ENCODE results near the gene CDH22.

CDH22 gene

DNA sequence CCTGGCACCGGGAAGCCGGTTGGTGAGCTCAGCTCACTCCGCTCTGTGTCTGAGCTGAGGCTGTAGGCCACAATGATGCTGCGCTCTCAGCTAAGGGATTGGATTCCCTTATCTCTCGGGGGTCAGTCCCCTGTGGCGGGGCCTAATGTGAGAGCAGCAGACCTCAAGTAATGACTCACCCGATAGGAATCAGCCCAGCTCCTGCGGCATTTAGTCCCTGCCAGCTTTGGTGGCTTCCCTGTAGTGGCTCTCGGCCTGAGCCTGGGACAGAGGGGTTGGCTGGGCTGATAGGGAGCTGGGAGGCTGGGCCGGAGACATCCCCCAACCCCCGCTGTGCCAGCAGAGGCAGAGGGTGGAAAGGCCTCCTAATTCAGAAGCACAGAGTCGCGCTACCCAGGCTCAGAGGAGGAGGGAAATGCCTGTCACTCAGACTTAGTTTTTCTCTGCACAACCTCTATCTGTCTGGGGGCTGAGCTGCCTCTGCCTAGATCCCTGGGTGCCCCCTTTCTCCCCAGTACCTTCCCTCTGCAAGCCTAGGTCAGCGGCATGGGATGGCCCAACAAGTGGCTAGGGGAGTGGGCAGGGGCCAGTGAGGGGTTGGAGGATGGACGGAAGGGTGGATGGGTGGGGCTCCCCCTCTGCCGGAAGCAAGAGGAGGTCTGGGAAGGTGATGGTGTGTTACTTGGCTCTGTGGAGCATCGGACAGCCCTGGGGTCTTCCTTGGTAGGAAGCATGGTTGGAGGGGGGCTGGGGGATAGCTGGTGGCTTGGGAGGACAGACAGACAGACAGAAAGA is 92.2 kb downstream of the CDH22 start:
- Mint-ChIP-seq H3K4me1 (no peaks in the 10 kb centered on the region), H3K9me3 (peaks cover 2% of the 10 kb centered on the region), H3K36me3 (no peaks in the 10 kb centered on the region), H3K4me3 (no peak overlapping the region), H3K27ac (no peak overlapping the region), H3K27me3 (peaks cover 24% of the 10 kb centered on the region)
- DNase-seq (ENCODE audit: low spot score in 2 of 2), result no peak
- no peak for ATAC-seq (ENCODE audit: low read depth)

DNA sequence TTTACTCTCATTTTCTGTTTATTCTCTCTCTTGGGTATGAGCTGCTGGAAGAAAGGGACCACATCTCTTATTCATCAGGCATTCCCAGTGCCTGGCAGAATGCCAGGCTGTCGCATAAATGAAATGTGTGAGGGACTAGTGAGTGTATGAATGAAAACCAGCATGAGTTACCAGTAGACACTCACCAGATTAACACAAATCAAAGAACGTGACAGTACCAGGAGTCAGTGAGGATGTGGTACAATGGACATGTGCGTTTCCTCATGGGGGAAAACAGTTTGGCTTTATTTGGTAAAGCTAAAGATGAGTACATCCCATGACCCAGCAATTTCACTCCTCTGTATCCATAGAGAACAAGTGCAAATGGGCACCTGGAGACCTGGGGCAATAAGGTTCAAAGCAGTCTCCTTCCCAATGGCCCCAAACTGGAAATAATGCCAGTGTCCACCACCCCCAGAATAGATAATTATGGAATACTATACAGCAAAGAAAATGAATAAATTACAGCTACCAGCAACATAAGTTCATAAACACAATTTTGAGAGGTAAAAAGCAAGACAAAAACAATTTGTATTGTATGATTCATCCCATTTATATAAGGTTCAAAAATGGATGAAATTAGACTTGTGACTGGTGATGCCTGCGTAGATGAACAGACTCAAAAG is 93.3 kb downstream of the CDH22 start:
- Mint-ChIP-seq H3K9me3 (peaks cover 2% of the 10 kb centered on the region), H3K4me1 (no peaks in the 10 kb centered on the region), H3K27ac (no peak overlapping the region), H3K27me3 (peaks cover 22% of the 10 kb centered on the region), H3K4me3 (no peak overlapping the region), H3K36me3 (no peaks in the 10 kb centered on the region)
- no peak for DNase-seq (ENCODE audit: low spot score in 2 of 2)
- ATAC-seq (ENCODE audit: low read depth), result no peak

DNA sequence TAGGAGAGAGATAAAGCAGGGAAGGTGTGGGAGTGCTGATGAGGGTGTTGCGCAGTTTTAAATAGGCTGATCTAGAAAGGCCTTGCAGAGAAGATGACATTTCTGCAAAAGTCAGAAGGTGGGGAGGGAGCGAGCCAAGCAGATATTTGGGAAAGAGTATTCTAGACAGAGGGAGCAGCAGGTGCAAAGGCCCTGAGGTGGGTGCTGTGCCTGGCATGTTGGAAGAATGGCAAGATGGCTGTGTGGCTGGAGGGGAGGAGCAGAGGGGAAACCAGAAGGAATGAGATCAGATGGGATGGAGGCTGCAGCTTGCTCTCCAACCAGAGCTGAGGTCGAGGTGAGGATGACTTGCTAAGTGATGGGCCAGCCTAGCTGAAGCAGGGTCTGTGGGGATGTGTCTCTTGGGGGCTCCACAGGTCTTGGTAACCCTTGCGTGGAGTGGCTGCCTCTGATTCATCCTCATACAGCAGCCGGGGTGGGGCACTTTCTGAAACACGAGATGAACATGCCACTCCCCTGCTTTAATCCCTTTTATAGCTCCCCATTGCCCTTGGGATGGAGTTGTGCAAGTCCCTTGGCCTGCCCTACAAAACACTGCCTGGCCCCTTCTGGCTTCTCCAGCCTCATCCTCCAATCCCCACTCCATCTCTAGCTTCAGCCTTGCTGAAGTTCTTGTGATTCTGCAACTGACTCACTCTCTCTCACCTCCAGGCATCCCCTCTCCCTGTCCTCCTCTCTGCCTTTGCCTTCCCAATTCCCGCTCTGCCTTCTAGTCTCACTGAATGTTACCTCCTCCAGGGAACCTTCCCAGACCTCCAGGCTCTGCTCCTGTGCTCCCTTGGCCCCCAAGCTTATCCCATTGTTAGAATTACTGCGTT is 94.1 kb downstream of the CDH22 start:
- ATAC-seq (ENCODE audit: low read depth), result no peak
- Mint-ChIP-seq H3K4me1 (no peaks in the 10 kb centered on the region), H3K4me3 (no peak overlapping the region), H3K9me3 (peaks cover 2% of the 10 kb centered on the region), H3K36me3 (no peaks in the 10 kb centered on the region), H3K27ac (no peak overlapping the region), H3K27me3 (peaks cover 25% of the 10 kb centered on the region)
- no peak for DNase-seq (ENCODE audit: low spot score in 2 of 2)

DNA sequence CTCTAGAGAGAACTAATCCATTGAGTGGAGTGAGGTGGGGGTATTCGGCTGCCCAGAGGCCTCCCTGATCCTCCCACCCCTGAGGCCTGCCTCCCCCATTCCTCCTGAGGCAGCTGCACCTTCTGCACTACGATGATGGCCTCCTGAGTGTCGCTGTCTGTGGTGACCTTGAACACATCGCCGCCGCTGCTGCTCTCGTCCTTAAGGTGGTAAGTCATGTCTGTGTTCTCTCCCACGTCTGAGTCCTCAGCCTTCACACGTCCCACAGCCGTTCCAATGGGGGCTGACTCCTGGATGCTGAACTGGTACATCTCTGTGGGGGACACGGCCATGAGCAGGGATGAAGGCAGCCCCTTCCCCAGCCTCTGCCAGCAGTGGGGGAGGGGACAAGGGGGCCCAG is 95.4 kb downstream of the CDH22 start:
- H3K27ac Mint-ChIP-seq, result no peak overlapping the region

DNA sequence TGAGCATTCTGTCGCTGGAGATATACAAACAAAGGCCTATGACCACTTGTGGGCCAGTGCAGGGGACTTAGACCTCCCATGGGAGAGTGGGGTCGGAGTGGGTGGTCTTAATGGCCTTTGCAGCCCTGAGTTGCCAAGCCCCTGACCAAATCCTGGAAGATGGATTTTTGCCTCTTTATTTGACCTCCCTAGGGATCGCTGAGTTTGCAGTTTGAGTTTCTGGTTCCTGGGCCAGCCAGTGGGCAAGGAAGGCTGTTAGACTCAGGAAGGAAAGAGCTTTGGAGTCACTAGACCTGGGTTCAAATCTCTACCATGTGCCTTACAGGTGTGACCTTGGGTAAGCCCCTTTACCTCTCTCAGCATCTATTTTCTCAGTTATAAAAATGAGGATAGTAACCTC is 96.0 kb downstream of the CDH22 start:
- Mint-ChIP-seq H3K4me1 (no peaks in the 10 kb centered on the region), H3K27me3 (peaks cover 33% of the 10 kb centered on the region), H3K4me3 (no peak overlapping the region), H3K36me3 (no peaks in the 10 kb centered on the region), H3K27ac (no peak overlapping the region), H3K9me3 (peaks cover 2% of the 10 kb centered on the region)
- no peak for DNase-seq (ENCODE audit: low spot score in 2 of 2)
- ATAC-seq (ENCODE audit: low read depth), result no peak

More for the DNA sequence above, 95.4 kb downstream of the CDH22 start:
- H3K4me1 Mint-ChIP-seq, result no peaks in the 10 kb centered on the region
- no peak overlapping the region for H3K4me3 Mint-ChIP-seq
- DNase-seq (ENCODE audit: low spot score in 2 of 2) (no peak), ATAC-seq (ENCODE audit: low read depth) (no peak)
- no peaks in the 10 kb centered on the region for H3K36me3 Mint-ChIP-seq
- H3K9me3 Mint-ChIP-seq, result peaks cover 2% of the 10 kb centered on the region
- H3K27me3 Mint-ChIP-seq, result peaks cover 33% of the 10 kb centered on the region

DNA sequence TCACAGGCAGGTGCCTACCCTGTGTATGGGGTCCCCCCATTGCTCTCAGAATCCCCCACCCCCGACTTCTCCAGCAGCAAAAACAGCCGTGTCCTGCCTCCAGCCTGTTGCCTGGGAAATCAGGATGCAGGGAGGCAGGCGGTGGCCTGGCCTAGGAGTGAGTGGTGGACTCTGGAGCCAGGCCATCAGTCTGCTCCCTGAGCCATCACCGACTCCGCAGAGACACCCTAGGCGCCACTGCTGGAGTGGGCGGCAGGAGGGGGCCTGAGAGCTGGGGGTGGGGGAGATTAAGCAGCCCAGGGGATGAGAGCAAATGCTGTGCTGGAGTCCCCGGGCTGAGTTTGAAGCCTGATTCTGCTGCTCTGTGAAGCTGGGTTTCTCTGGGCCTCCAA is 97.0 kb downstream of the CDH22 start:
- Mint-ChIP-seq H3K4me1 (peaks cover 3% of the 10 kb centered on the region), H3K4me3 (no peak overlapping the region), H3K36me3 (no peaks in the 10 kb centered on the region), H3K27me3 (peaks cover 33% of the 10 kb centered on the region), H3K27ac (no peak overlapping the region), H3K9me3 (peaks cover 2% of the 10 kb centered on the region)
- DNase-seq (ENCODE audit: low spot score in 2 of 2), result no peak
- ATAC-seq (ENCODE audit: low read depth), result no peak

DNA sequence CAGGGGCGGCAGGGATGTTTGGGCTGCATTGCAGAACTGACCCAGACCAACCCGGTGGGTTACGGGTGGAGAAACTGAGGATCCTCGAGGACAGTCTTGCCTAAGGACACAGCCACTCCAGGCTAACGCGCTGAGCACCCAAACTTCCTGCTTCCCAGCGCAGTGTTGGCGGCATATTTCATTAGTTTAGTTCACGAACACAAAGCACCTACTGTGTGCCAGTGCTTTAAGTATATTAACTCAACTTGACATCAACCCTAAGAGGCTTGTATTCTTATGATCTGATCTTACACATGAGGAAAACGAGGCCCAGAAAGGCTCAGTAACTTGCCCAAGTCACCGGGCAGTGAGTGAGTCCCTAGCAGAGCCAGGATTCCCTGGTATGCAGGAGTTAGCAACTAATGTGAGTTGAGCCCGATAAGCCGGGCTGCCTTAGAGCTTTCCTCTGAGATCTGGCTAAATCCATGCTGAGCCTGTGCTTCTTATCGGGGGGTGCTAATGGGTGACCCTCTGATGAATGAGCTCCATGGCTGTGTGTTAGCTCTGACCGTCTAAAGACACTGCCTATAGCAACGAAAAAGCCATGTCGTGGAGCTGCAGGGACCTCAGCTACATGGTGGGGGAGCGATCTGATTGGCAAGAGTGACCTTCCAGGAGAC is 97.5 kb downstream of the CDH22 start:
- DNase-seq (ENCODE audit: low spot score in 2 of 2) (no peak), ATAC-seq (ENCODE audit: low read depth) (no peak)
- no peak overlapping the region for H3K4me3 Mint-ChIP-seq
- peaks cover 9% of the 10 kb centered on the region for H3K4me1 Mint-ChIP-seq
- no peak overlapping the region for H3K27ac Mint-ChIP-seq
- peaks cover 2% of the 10 kb centered on the region for H3K9me3 Mint-ChIP-seq
- peaks cover 33% of the 10 kb centered on the region for H3K27me3 Mint-ChIP-seq
- H3K36me3 Mint-ChIP-seq, result no peaks in the 10 kb centered on the region

DNA sequence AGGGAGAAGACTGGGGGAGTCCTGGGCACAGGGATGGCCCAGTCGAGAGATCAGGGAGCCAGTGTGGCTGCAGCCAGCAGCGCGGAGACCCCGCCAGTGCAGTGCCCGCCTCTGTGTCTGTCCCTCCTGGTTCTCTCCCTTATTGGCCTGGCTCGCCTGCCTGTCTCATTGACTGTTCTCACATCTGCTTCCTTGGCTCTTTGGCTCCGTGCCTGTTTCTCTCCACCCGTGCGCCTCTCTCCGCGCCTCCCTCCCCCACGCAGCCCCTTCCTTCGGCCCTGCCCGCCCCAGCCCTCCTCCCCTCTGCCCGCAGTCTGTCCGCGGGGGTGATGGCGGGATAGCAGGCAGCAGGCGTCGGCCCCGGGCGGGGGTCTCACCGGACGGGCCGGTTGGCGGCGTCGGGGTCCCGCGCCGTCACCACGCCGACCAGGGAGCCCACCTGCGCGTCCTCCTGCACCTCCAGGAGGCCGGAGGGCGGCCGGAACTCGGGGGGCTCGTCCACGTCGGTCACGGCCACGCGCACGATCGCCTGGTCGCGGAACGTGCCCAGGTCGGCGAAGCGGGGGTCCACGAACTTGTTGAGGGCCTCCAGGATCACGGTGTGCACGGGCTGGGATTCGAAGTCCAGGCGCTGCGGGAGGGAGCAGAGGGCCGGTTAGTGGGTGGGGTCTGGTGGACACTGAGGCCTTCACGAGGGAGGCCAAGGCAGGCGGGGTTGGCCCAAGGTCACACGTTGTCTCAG is 98.2 kb downstream of the CDH22 start:
- ATAC-seq (ENCODE audit: low read depth) (no peak), DNase-seq (ENCODE audit: low spot score in 2 of 2) (no peak)
- Mint-ChIP-seq H3K27ac (no peak overlapping the region), H3K4me3 (no peak overlapping the region), H3K36me3 (no peaks in the 10 kb centered on the region), H3K27me3 (peaks cover 31% of the 10 kb centered on the region), H3K4me1 (peaks cover 14% of the 10 kb centered on the region), H3K9me3 (peaks cover 2% of the 10 kb centered on the region)

DNA sequence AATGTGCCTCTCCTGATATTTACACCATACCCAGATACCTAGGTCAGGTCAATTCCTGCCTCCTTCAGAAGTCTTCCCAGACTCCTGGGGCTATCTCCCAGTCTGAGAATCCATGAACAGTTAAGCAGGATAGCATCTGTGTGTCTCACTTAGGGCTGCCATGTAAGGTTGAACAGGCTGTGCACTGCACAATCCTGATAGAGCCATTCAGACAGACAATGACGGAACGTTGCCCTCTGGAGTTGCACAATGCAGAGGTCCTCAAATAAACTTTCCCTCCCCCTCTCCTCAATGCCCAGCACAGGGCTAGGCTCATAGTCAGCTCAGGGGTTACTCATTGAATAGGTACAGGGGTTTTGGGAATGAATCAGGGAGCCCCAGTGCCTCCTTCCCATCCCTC is 100.5 kb downstream of the CDH22 start:
- ATAC-seq (ENCODE audit: low read depth), result no peak

DNA sequence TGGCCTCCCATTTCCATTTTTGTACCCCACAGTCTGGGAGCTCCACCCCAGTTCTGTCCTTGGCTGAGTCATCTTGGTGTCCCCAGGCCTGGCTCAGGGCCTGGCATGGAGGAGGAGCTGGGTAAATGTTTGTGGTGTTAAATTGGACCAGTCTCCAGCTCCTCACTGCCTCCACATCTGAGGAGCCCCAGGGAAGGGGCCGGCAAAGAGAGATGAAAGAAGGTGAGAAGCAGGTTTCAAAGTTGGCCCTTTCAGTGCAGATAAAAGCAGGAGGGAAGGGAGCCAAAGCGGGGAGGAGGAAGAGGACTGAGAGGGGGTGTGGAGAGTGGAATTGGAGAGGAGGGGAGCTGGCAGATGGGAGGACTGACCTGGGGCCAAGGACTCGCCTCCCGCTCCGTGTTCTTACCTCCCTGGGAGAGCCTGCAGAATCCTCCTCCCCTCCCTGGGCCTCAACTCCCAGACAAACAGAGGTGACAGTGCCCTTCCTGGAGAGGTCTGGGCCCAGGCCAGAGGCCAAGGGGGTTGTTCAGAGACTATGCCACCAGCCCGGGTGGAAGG is 101.2 kb downstream of the CDH22 start:
- no peaks in the 10 kb centered on the region for H3K36me3 Mint-ChIP-seq
- H3K4me1 Mint-ChIP-seq, result peaks cover 28% of the 10 kb centered on the region
- no peak overlapping the region for H3K27ac Mint-ChIP-seq
- H3K9me3 Mint-ChIP-seq, result no peaks in the 10 kb centered on the region
- DNase-seq (ENCODE audit: low spot score in 2 of 2) (no peak), ATAC-seq (ENCODE audit: low read depth) (no peak)
- H3K27me3 Mint-ChIP-seq, result peaks cover 27% of the 10 kb centered on the region
- no peak overlapping the region for H3K4me3 Mint-ChIP-seq

More for the DNA sequence above, 100.5 kb downstream of the CDH22 start:
- Mint-ChIP-seq H3K27ac (no peak overlapping the region), H3K27me3 (peaks cover 27% of the 10 kb centered on the region), H3K4me1 (peaks cover 28% of the 10 kb centered on the region), H3K4me3 (no peak overlapping the region), H3K36me3 (no peaks in the 10 kb centered on the region), H3K9me3 (no peaks in the 10 kb centered on the region)
- DNase-seq (ENCODE audit: low spot score in 2 of 2), result no peak

DNA sequence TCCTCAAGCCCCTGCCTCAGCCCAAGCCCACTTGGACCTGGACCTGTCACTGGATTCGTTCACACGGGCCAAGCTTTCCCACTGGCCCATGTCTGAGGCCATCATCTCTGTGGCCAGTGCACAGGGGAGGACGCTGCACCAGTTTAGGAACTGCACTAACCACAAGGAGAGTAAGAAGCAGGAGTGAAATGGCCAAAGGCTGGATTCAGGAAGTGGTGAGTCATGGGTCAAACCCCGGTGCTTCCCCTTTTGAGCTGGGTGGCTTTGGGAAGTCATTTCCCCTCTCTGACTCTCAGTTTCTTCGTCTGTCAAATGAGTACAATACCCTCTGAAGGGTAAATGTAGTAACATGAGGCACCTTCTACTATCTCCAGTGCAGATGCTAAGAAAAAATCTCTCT is 102.3 kb downstream of the CDH22 start:
- DNase-seq (ENCODE audit: low spot score in 2 of 2) (no peak), ATAC-seq (ENCODE audit: low read depth) (no peak)
- Mint-ChIP-seq H3K27me3 (peaks cover 27% of the 10 kb centered on the region), H3K4me3 (no peak overlapping the region), H3K4me1 (peaks cover 28% of the 10 kb centered on the region), H3K9me3 (no peaks in the 10 kb centered on the region), H3K27ac (no peak overlapping the region), H3K36me3 (no peaks in the 10 kb centered on the region)

DNA sequence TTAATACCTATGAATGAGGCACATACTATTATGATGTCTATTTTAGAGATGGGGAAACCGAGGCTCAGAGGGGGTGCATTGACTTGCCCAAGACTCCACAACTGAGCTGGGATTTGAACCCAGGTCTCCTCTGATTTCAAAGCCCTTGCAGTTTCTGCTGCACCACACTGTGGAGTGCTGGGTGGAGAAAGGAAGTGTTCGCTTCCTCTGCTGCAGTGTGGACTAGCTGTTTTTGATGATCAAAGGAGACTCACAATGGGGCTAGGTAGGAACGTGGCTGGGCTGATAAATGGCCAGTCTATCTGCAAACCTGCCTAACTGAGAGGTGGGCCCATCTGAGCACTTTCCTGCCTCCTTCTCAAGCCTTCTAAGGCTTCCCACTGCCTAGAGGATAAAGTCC is 102.9 kb downstream of the CDH22 start:
- Mint-ChIP-seq H3K4me1 (peaks cover 28% of the 10 kb centered on the region), H3K27ac (no peak overlapping the region), H3K36me3 (no peaks in the 10 kb centered on the region), H3K4me3 (no peak overlapping the region), H3K27me3 (peaks cover 30% of the 10 kb centered on the region), H3K9me3 (no peaks in the 10 kb centered on the region)
- no peak for DNase-seq (ENCODE audit: low spot score in 2 of 2)
- no peak for ATAC-seq (ENCODE audit: low read depth)

DNA sequence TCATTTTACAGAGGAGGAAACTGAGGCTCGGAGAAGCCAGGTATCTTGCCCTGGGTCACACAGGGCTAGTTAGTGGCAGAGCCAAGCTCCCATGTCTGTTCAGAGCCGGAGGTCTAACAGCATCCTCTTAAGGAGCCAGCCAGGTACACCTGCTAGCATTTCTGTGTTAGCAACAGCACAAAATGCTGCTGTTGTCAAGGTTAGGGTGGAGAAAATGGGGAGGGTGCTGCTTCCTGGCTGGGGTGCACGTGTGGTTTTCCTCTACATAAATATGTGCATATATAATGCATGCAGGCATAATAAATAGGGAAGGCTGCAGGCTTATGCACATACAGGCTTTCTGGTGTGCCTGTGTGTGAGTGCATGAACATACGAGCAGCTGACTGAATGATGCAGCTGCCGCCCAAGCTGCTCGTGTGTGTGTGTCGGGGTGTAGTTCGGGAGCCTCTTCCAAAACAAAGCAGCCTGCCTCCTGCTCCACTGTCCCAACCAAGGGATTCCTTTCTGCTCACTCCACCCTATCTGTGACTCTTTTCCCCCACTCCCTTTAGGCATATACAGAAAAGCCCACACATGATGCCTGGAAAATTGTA is 103.6 kb downstream of the CDH22 start:
- Mint-ChIP-seq H3K27ac (no peak overlapping the region), H3K9me3 (no peaks in the 10 kb centered on the region), H3K27me3 (peaks cover 31% of the 10 kb centered on the region), H3K36me3 (no peaks in the 10 kb centered on the region), H3K4me1 (peaks cover 28% of the 10 kb centered on the region), H3K4me3 (no peak overlapping the region)
- DNase-seq (ENCODE audit: low spot score in 2 of 2) (no peak), ATAC-seq (ENCODE audit: low read depth) (no peak)
